MCF 10A (cell line): Measurements from ENCODE around the gene VPS37C. TPM values are rescaled to one million over a fixed set of nuclear protein-coding genes. Genes with fewer than 3 reads are reported as not detected.

Source experiments
- BruUV-seq: library from RNA; stranded (reverse); fragments of 400-500 nt; replicated peaks from 2 replicates; lab custom pipeline; 2021; lab: Mats Ljungman, UMichigan
- CTCF ChIA-PET: fragments of 300-600 bp; sonication (Branson Sonifier 250); formaldehyde crosslinking; extraction: SDS; loops from one replicate; lab custom pipeline; 2021; ENCODE audit warnings: antibody characterized with exemption, inconsistent platforms; lab: Yijun Ruan, JAX
- POLR2A ChIA-PET: fragments of 300-600, 350-650 bp; sonication (Branson Sonifier 250); formaldehyde crosslinking; extraction: SDS; loops from one replicate; lab custom pipeline; 2020; ENCODE audit warnings: antibody characterized with exemption, inconsistent platforms; lab: Yijun Ruan, JAX
- DNase-seq: peaks from one replicate; pipeline ENCODE4 v3.0.0-alpha.2; 2018; ENCODE audit not compliant: unreplicated experiment
- H3K27ac Mint-ChIP-seq: one replicate; pipeline ENCODE4 v1.8.0; 2022; ENCODE audit warnings: mild to moderate bottlenecking, low read depth, mixed read lengths; ENCODE audit not compliant: unreplicated experiment
- H3K27me3 Mint-ChIP-seq: one replicate; pipeline ENCODE4 v1.8.0; 2022; ENCODE audit warnings: mixed read lengths; ENCODE audit not compliant: insufficient read depth, unreplicated experiment
- H3K36me3 Mint-ChIP-seq: one replicate; pipeline ENCODE4 v1.8.0; 2022; ENCODE audit warnings: mild to moderate bottlenecking, moderate library complexity, mixed read lengths; ENCODE audit not compliant: insufficient read depth, unreplicated experiment
- H3K4me1 Mint-ChIP-seq: one replicate; pipeline ENCODE4 v1.8.0; 2022; ENCODE audit warnings: mixed read lengths; ENCODE audit not compliant: insufficient read depth, unreplicated experiment
- H3K4me3 Mint-ChIP-seq: one replicate; pipeline ENCODE4 v1.8.0; 2022; ENCODE audit warnings: mild to moderate bottlenecking, moderate library complexity, mixed read lengths; ENCODE audit not compliant: unreplicated experiment
- H3K9me3 Mint-ChIP-seq: one replicate; pipeline ENCODE4 v1.8.0; 2022; ENCODE audit warnings: mixed read lengths; ENCODE audit not compliant: unreplicated experiment
- CTCF ChIP-seq: fragments of 200-600 bp; IDR thresholded peaks from one replicate; pipeline ENCODE4 v1.8.0; 2022; ENCODE audit warnings: antibody characterized with exemption, mild to moderate bottlenecking; ENCODE audit not compliant: unreplicated experiment
- intact Hi-C: fragments of 100-400 bp; cut with micrococcal nuclease; formaldehyde crosslinking; loops from 2 replicates; pipeline ENCODE4 v1.14.1; 2022
- total RNA-seq: library from RNA; stranded (reverse); gene quantifications from 2 replicates; pipeline ENCODE4 v1.2.3, GENCODE V29; 2022

VPS37C gene
- total RNA-seq, 1 experiment from 2014 or later = 23.3 TPM

DNA sequence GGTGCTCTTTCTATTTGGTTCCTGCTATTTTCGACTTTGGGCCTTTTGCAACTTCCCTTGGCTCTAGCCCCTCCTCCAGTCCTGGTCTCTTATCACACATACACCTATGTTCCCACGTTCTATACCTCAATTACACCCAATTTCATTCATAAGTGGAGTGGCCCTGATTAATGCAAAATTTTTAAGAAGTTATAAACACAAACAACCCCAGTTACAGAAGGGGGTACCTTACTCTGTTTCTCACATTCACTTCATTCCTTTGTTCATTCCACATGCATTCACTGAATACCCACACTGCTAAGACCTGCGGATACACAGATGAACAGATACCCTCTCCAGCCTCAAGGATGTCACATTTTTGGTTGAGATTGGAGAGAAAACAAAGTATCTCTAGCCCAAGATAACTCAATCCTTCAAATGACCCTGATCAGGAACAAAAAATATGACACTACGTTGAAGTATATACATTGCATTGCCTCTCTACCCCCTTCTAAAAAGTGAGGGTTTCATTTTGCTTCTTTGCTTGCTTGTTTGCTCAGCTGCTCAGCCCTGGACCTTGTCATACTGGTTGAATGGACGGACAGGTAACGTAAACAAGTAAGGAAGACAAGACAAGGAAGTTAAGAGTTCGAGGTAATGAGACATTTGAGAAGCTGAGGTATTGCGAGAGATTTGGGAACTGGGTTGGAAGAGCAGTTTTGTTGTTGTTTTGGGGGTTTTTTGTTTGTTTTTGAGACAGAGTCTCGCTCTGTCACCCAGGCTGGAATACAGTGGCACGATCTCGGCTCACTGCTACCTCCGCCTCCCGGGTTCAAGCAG, 3.6 kb upstream of the VPS37C start:
- no peak for TF ChIP-seq CTCF
- CTCF ChIA-PET = no interaction called here
- intact Hi-C loops = loop anchor here (10.0 kb wide), 1 partner anchor 250 kb away; the partner anchor contains the start of gene TMEM109
- POLR2A ChIA-PET = no interaction called here
- no peak overlapping the region for H3K4me3 Mint-ChIP-seq
- no TSS peak for BruUV-seq
- H3K36me3 Mint-ChIP-seq = no peaks in the 10 kb centered on the region
- H3K27ac Mint-ChIP-seq = no peak overlapping the region
- H3K27me3 Mint-ChIP-seq = no peaks in the 10 kb centered on the region
- DNase-seq = no peak
- peaks cover 10% of the 10 kb centered on the region for H3K4me1 Mint-ChIP-seq
- H3K9me3 Mint-ChIP-seq = no peaks in the 10 kb centered on the region

DNA sequence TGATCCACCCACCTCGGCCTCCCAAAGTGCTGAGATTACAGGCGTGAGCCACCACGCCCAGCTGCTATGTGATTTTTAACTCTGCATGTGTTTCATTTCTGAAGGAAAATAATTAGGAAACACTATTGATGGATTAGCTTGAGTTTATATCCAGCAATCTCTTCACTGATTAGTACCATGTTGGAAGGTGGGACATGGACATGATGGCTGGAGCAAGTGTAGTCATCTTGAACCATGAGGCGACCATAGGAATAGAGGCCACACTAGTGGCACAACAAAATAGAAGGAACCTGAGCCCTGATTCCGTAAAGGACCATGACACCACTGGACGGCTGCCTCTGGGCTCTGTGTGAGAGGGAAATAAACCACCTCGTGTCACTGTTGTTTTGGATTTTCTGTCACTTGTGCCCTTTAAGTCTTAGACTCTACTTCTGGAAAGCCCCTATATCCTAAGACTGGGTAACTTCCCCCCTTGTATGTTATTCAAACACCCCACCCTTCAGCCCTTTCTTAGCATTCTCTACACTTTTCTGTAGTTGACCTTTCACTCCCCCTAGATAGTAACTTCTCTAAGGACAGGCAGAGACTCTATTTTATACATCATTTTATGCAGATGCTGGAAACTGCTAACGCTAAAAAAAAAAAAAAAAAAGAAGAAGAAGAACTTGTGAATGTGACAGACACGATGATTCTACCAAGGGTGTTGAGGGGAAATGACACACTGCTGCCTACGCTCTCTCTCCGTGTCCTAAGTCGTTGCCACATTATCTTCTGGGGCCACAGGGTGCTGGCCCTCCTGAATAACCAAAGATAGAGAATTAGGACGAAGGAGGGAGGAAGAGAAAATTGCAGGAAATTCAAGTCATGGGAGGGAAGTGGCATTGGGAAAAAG, 2.7 kb upstream of the VPS37C start:
- Mint-ChIP-seq H3K27me3 (no peaks in the 10 kb centered on the region), H3K36me3 (no peaks in the 10 kb centered on the region), H3K27ac (no peak overlapping the region), H3K4me1 (peaks cover 15% of the 10 kb centered on the region), H3K4me3 (no peak overlapping the region), H3K9me3 (no peaks in the 10 kb centered on the region)
- BruUV-seq = no TSS peak
- intact Hi-C loops = loop anchor here (10.0 kb wide), 1 partner anchor 249 kb away; the partner anchor contains the start of gene TMEM109
- ChIA-PET POLR2A (no interaction called here), CTCF (interaction anchor here (0.8 kb wide), 1 partner anchor 333 kb away, joined by 3 read pairs; no protein-coding TSS in a partner anchor)
- TF ChIP-seq CTCF = no peak
- DNase-seq = no peak

DNA sequence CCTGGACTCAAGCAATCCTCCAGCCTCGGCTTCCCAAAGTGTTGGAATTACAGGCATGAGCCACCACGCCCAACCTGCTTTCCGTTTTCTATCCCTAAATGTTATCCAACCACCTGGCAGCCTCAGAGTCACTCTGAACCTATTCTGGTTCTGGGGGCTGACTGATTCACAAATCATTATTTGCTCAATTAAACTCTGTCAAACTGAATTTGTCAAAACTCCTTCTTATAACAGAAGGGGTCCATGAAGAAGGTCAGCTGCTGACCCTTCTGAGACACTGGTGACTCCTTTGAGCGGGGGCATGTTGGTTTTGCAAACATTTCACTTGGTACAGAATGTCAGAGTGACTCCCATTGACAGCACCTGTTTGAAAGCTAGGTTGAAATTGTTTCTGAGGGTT, 1.8 kb upstream of the VPS37C start:
- BruUV-seq = no TSS peak
- peaks cover 25% of the 10 kb centered on the region for H3K4me1 Mint-ChIP-seq
- no peak for TF ChIP-seq CTCF
- CTCF ChIA-PET = no interaction called here
- POLR2A ChIA-PET = no interaction called here
- no peak overlapping the region for H3K4me3 Mint-ChIP-seq
- no peaks in the 10 kb centered on the region for H3K9me3 Mint-ChIP-seq
- H3K36me3 Mint-ChIP-seq = no peaks in the 10 kb centered on the region
- H3K27ac Mint-ChIP-seq = no peak overlapping the region
- no peaks in the 10 kb centered on the region for H3K27me3 Mint-ChIP-seq
- intact Hi-C loops = loop anchor here (10.0 kb wide), 1 partner anchor 248 kb away; the partner anchor contains the start of gene TMEM109
- no peak for DNase-seq
